HepG2 (cell line): Measurements from ENCODE around the gene SIGLEC10.

Source experiments
- CTCF ChIP-seq: sonication (generic); formaldehyde crosslinking; IDR thresholded peaks from 2 replicates; pipeline ENCODE4 v1.5.0; 2020; ENCODE audit warnings: mild to moderate bottlenecking, missing genetic modification reagents, moderate library complexity
- MXD1 ChIP-seq: sonication (generic); formaldehyde crosslinking; IDR thresholded peaks from 2 replicates; pipeline ENCODE4 v1.4.0; 2020; ENCODE audit warnings: mild to moderate bottlenecking, missing genetic modification reagents
- ZNF83 ChIP-seq: sonication (generic); formaldehyde crosslinking; IDR thresholded peaks from 2 replicates; pipeline ENCODE4 v1.4.0; 2020; ENCODE audit warnings: missing genetic modification reagents, mild to moderate bottlenecking, borderline replicate concordance

GRCh38 chr19:51431124-51431523 lies 13.7 kb upstream of the SIGLEC10 start:
- TF ChIP-seq MXD1 (CRISPR knock-in tag) (no peak), ZNF83 (CRISPR knock-in tag) (no peak), CTCF (no peak)
